Smooth muscle cell (in vitro differentiated cells): Measurements from ENCODE around the gene CASP10. TPM values are rescaled to one million over a fixed set of nuclear protein-coding genes. Genes with fewer than 3 reads are reported as not detected.

Experiments used
- DNase-seq: peaks from one replicate; lab custom pipeline; 2025; ENCODE audit not compliant: unreplicated experiment; lab: John Stamatoyannopoulos, UW
- H2AFZ ChIP-seq: fragments of 200-600 bp; sonication (generic); 2 replicates; pipeline ENCODE4 v1.6.0; 2016; ENCODE audit warnings: antibody characterized with exemption, low read depth, mild to moderate bottlenecking
- H3F3A ChIP-seq: fragments of 200-600 bp; sonication (generic); 2 replicates; pipeline ENCODE4 v1.6.0; 2017; ENCODE audit warnings: antibody characterized with exemption, low read depth
- H3K27ac ChIP-seq: fragments of 200-600 bp; sonication (generic); 2 replicates; pipeline ENCODE4 v1.5.1; 2016; ENCODE audit warnings: low read depth, mild to moderate bottlenecking
- H3K27me3 ChIP-seq: fragments of 200-600 bp; sonication (generic); 2 replicates; pipeline ENCODE4 v1.6.1; 2016; ENCODE audit warnings: low read depth, mild to moderate bottlenecking
- H3K36me3 ChIP-seq: fragments of 200-600 bp; sonication (generic); 2 replicates; pipeline ENCODE4 v1.5.1; 2016; ENCODE audit warnings: low read depth
- H3K4me1 ChIP-seq: fragments of 200-600 bp; sonication (generic); 2 replicates; pipeline ENCODE4 v1.5.1; 2016; ENCODE audit warnings: low read depth
- H3K4me2 ChIP-seq: fragments of 200-600 bp; sonication (generic); 2 replicates; pipeline ENCODE4 v1.6.0; 2016; ENCODE audit warnings: mild to moderate bottlenecking
- H3K4me3 ChIP-seq: fragments of 200-600 bp; sonication (generic); 2 replicates; pipeline ENCODE4 v1.5.1; 2016; ENCODE audit warnings: mild to moderate bottlenecking
- H3K79me2 ChIP-seq: fragments of 200-600 bp; sonication (generic); 2 replicates; pipeline ENCODE4 v1.6.0; 2016; ENCODE audit warnings: low read depth, mild to moderate bottlenecking
- H3K9ac ChIP-seq: fragments of 200-600 bp; sonication (generic); 2 replicates; pipeline ENCODE4 v1.6.0; 2016; ENCODE audit warnings: low read depth
- H3K9me3 ChIP-seq: fragments of 200-600 bp; sonication (generic); replicated peaks from 2 replicates; pipeline ENCODE4 v1.5.1; 2016; ENCODE audit warnings: low read depth
- H4K20me1 ChIP-seq: fragments of 200-600 bp; sonication (generic); 2 replicates; pipeline ENCODE4 v1.6.0; 2016; ENCODE audit warnings: low read depth
- WGBS: methylation state at CpG from one replicate; pipeline ENCODE4 v1.1.7; 2016; ENCODE audit warnings: low lambda C conversion rate; 5-methylcytosine and 5-hydroxymethylcytosine counted together
- polyA plus RNA-seq: library from polyadenylated mRNA; unstranded; fragments of >200 nt; fragmentation: Nextera tagmentation; extraction: Ambion mirVana; gene quantifications from 2 replicates; pipeline ENCODE4 v1.2.1, GENCODE V29; 2016
- total RNA-seq: library from RNA; depleted of rRNA; stranded (reverse); fragments of >200 nt; gene quantifications from 2 replicates; pipeline ENCODE4 v1.2.3, GENCODE V29; 2014
- TF ChIP-seq, protein P1 (sequence below): fragments of 200-600 bp; sonication (generic); IDR thresholded peaks from 2 replicates; pipeline ENCODE4 v1.5.1; 2017; ENCODE audit warnings: borderline replicate concordance, mild to moderate bottlenecking, antibody characterized with exemption; ENCODE audit not compliant: insufficient read depth, poor library complexity, severe bottlenecking

The CASP10 gene
- total and polyA plus RNA-seq, 2 experiments from 2014 or later, result 0.36 to 1.1 TPM

DNA sequence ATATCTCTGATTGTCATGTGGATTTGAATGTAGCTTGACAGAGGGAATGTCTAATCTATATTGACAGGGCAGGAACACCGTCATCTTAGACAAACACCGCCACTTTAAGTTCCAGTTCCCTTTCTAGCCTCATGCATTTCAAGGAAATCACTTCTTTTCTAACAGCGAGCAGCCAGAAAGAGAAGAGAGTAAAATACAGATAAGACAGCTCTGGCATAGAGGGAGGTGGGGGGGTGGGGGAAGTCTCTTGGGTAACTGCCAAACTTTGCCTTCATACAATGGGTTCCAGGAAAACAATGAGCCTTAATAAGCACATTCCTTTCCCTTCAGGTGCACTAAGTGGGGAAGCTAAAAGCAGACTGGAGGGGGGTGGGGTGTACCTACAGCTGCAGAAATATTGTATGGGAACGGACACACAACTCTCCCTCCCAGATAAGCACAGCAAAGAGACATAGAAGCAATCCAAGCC, 37.2 kb downstream of the CASP10 start:
- TF ChIP-seq, protein P1, sequence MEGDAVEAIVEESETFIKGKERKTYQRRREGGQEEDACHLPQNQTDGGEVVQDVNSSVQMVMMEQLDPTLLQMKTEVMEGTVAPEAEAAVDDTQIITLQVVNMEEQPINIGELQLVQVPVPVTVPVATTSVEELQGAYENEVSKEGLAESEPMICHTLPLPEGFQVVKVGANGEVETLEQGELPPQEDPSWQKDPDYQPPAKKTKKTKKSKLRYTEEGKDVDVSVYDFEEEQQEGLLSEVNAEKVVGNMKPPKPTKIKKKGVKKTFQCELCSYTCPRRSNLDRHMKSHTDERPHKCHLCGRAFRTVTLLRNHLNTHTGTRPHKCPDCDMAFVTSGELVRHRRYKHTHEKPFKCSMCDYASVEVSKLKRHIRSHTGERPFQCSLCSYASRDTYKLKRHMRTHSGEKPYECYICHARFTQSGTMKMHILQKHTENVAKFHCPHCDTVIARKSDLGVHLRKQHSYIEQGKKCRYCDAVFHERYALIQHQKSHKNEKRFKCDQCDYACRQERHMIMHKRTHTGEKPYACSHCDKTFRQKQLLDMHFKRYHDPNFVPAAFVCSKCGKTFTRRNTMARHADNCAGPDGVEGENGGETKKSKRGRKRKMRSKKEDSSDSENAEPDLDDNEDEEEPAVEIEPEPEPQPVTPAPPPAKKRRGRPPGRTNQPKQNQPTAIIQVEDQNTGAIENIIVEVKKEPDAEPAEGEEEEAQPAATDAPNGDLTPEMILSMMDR, result no peak
- H3K4me3 ChIP-seq, result no peak overlapping the region
- H2AFZ ChIP-seq, result no peak overlapping the region
- no peaks in the 10 kb centered on the region for H4K20me1 ChIP-seq
- no peaks in the 10 kb centered on the region for H3K36me3 ChIP-seq
- H3K27ac ChIP-seq, result no peak overlapping the region
- DNase-seq, result no peak
- H3F3A ChIP-seq, result no peaks in the 10 kb centered on the region
- no peaks in the 10 kb centered on the region for H3K79me2 ChIP-seq
- 34% methylated on average over 4 of the region's 4 CpGs for WGBS
- H3K9me3 ChIP-seq, result no peaks in the 10 kb centered on the region
- H3K9ac ChIP-seq, result no peak overlapping the region
- no peak overlapping the region for H3K4me2 ChIP-seq
- H3K27me3 ChIP-seq, result no peaks in the 10 kb centered on the region
- peaks cover 4% of the 10 kb centered on the region for H3K4me1 ChIP-seq

DNA sequence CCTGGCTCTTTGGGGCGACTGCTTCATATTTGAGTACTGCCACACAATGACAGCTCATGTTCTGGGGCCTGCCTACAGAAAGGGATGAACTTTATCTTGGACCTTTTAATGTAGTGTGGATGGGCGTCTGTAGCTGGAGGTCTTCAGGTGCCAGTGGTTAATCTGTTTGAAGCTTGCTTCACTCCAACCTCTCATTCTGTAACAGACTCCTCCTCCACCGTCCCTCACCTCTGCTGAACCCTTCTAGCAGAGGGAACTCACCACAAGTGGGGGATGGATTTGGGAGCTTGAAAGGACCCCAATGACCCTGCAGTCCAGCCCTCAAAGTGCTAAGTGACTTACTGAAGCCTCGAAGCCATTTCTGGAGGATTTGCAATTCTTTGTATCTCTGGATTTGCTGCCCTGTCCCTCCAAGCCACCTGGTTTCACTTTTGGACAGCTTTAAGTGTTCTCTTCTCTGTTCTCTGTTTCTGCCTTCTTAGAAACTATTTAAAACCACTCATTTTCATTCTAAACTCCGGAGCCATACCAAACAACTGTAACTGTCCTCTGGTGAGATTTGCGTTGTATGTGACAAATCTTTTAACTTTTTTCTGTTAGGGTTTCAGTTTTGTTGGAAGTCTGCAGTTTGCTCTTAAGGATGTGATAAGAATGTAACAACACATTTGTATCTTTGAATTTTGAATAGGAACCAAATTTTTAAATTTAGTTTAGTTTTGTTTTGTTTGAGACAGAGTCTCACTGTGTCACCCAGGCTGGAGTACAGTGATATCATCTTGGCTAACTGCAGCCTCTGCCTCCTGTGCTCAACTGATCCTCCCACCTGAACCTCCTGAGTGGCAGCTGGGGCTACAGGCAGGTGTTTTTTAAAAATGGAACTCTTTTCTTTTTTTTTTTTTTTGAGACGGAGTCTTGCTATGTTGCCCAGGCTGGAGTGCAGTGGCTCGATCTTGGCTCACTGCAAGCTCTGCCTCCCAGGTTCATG, 40.4 kb downstream of the CASP10 start:
- no peak overlapping the region for H3K4me2 ChIP-seq
- no peak overlapping the region for H2AFZ ChIP-seq
- 91% methylated on average over 8 of the region's 8 CpGs for WGBS

DNA sequence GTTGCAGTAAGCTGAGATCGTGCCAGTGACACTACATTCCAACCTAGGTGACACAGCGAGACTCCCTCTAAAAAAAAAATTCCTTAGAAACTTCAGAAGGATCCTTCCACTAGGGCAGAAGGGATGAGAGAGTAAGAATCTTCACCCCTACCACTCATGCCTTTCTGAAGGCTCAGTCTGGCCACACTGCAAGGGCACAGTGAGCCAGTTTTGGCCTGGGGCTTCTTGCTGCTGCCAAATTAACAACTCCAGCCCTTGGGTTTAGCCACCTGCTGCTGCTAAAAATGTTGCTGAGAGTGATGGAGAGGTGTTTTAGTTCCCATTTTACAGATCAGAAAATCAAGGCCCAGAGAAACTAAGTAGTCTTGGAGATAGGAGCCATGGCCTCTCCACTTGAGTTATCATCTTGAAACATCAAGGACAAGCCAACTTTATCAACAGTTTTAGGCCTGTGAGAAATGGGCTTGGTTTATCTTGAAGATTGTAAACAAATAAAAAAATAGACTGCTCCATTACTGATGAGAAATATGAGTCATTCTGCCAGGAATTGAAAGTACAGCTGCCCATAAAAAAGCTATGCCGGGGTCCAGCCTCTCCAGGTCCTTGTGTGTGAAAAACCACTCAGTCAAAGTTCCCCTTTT, 45.5 kb downstream of the CASP10 start:
- WGBS, result 74% methylated on average over 3 of the region's 3 CpGs
- Histone ChIP-seq H2AFZ (no peak overlapping the region), H3K4me2 (no peak overlapping the region), H3K27ac (no peak overlapping the region), H4K20me1 (no peaks in the 10 kb centered on the region), H3K27me3 (no peaks in the 10 kb centered on the region), H3K4me1 (no peaks in the 10 kb centered on the region), H3K36me3 (no peaks in the 10 kb centered on the region), H3F3A (no peaks in the 10 kb centered on the region), H3K9ac (no peak overlapping the region), H3K9me3 (no peaks in the 10 kb centered on the region), H3K79me2 (no peaks in the 10 kb centered on the region), H3K4me3 (no peak overlapping the region)
- no peak for DNase-seq
- TF ChIP-seq, protein P1, result no peak

More for the DNA sequence above, 40.4 kb downstream of the CASP10 start:
- Histone ChIP-seq H3K4me3 (no peak overlapping the region), H4K20me1 (no peaks in the 10 kb centered on the region), H3K36me3 (no peaks in the 10 kb centered on the region), H3K27ac (no peak overlapping the region), H3K9ac (no peak overlapping the region), H3K79me2 (no peaks in the 10 kb centered on the region), H3K4me1 (peaks cover 4% of the 10 kb centered on the region), H3K27me3 (no peaks in the 10 kb centered on the region), H3F3A (no peaks in the 10 kb centered on the region), H3K9me3 (no peaks in the 10 kb centered on the region)
- DNase-seq, result no peak
- TF ChIP-seq, protein P1, result no peak
